ENCODE measurements around the gene ZNF888.
"Not testable (repeated sequence)": the region's sequence is repeated elsewhere in the genome, so short reads cannot be mapped to it uniquely, and the experiment has no call there.

The ZNF888 gene

GRCh38 chr19:52868031-52868430 is 55.2 kb downstream of the ZNF888 start:
- not testable (repeated sequence) for DNase-seq

GRCh38 chr19:52857378-52858191 is 65.6 kb downstream of the ZNF888 start, which contains the start of gene ZNF468:
Gene ZNF468 (minus strand): TSS chr19:52857619. CDS start chr19:52854272, 3,347 bp downstream.
- peak; percentile 82 for DNase-seq

- not testable (repeated sequence) for DNase-seq
Measured at GRCh38 chr19:52856540-52857377, 66.5 kb downstream of the ZNF888 start.
